Fibroblast of skin of abdomen (primary cell): ENCODE results near the gene ZDHHC7. TPM values are rescaled to one million over a fixed set of nuclear protein-coding genes. Genes with fewer than 3 reads are reported as not detected.
A peak's percentile ranks its signal among the peaks of the same experiment; 100 is the strongest.
"Not testable (repeated sequence)": the region's sequence is repeated elsewhere in the genome, so short reads cannot be mapped to it uniquely, and the experiment has no call there.

ENCODE experiments used
- DNase-seq: peaks from one replicate; pipeline ENCODE4 v3.0.0-alpha.2; 2013
- polyA plus RNA-seq, 2 experiments: library from polyadenylated mRNA; unstranded; fragments of 120-200 nt; gene quantifications; one replicate each; pipeline ENCODE4 v1.2.1, GENCODE V29; 2013; ENCODE audit not compliant: insufficient read length in 2 of 2

The ZDHHC7 gene
- 63.2 TPM for polyA plus RNA-seq (2013, experiment 1 of 2; ENCODE audit: insufficient read length)
- 62.9 TPM for polyA plus RNA-seq (2013, experiment 2 of 2; ENCODE audit: insufficient read length)

DNA sequence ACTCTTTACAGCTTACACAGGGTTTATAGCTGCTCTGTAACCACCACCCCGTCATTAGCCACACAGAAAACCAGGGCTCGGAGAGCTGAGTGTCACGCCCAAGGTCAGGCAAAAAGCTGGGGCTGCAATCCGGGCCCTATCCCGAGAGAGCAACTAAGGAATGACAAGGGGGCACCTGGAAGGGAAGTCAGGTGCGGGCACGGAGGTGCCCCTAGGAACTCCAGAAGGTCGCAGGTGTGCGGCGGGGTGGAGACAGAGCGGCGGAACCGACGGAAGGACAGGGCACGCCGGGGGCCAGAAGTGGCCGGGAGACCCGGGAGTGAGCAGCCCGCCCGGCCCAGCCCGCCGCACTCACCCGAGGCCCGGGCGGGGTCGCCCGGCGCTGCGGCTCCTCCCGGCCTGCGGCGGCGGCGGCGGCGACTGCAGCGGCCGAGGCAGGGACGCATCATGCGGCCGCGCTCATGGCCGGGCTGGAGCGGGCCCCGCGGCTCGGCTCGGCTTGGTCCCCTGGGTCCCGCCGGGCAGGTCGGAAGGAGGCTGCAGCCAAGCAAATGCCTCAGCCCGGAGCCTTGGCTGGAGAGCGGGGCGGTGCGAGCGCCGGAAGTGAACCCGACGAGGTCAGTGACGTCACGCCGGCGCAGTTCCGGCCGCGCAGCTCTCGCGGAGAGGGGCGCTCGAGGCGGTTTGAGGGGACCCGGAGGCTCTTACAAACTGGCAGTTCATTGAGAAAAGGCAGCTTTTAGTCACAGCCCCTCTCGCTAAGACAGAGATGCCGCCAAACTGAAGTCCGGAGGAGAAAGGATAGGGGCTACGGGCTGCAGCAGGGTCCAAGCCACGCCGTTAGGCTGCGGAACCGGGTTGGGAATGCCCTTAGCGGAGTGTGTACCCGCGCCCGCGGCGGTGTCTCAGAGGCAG is at the start of gene ZDHHC7:
Gene ZDHHC7, minus strand, starts transcription at position 605 of the 915 bp plus-strand sequence. CDS start 20,917 bp downstream, outside the sequence.
- peak; percentile 84 for DNase-seq

GRCh38 chr16:85058909-85059308 is 47.6 kb upstream of the ZDHHC7 start:
- DNase-seq: no peak

DNA sequence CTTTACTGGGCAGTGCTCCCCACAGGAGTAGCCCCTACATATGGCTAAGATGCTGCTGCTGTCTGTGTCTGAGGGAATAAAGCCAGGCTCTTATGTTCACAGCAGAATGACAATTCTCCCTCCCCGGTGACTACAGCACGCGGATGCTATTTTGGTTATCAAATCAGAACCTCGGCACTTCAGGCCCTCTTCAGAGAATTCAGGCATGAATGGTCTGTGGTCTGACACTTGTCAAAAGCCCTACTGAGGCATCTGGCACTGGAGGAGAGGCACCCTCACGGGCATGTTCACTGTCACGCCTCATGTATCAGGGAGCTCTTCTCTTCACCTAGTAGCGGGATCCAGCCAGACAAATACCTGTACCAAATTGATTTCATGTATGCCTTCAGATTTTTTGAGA is 46.6 kb upstream of the ZDHHC7 start:
- no peak for DNase-seq

DNA sequence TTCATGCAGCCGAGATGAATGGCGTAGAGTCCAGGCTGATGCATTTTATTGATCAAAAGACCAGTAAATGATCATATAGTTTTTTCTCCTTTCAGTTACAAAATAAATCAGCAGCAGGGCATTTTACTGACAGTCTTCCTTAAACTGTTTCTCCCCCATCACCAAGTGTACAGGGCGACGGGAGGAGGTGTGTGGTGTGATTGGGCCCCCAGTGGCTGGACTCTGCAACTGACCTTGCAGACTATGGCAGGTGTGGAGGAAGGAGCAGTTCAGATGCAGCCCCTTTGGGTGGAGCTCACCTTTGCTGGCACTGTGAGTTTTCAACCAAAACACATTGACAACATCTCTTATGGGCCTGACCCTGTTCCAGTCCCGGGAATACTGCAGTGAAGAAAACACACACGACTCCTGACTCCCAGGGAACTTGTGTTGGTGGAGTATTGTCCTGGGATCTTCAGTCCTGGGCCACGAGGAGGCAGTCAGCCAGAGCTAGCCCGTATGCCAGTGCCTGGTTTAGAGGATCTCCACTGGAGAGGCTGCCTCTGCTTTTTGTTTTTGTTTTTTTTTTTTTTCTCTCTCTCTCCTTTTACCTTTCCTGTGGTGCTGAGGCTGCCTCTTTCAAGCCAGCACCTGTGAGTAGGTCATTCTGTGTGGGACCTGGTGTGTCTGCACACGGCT is 46.0 kb upstream of the ZDHHC7 start:
- DNase-seq: no peak

DNA sequence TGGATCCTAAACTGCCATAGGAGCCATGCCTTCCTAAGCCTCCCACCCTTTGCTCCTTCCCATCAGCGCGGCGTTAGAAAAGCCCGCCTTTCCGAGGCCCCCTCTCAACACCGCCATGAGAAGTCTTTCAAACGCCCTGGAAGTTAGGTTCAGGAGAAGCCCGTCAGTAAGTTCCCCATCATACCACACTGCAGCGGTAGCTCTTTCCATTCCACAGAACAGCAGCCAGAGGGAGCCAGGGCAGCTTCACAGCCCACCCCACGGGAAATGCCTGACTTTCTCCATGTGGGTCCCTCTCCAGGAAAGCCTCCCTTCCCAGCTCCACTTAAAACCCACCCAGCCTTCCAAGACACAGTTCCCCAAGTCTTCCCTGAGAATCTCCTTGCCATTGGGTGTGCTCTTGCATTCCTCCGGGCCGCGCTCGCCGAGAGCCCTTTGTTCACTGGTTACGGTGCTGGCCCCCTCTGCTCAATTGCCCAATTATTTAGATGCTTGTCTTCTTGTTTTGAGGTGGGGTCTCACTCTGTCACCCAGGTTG is 44.9 kb upstream of the ZDHHC7 start:
- DNase-seq: peak; percentile 29

- peak; percentile 48 for DNase-seq
Observed at GRCh38 chr16:85055493-85056210, 44.3 kb upstream of the ZDHHC7 start.

GRCh38 chr16:85054948-85055492 is 43.7 kb upstream of the ZDHHC7 start:
- no peak for DNase-seq

GRCh38 chr16:85054321-85054720 is 43.0 kb upstream of the ZDHHC7 start:
- not testable (repeated sequence) for DNase-seq

DNA sequence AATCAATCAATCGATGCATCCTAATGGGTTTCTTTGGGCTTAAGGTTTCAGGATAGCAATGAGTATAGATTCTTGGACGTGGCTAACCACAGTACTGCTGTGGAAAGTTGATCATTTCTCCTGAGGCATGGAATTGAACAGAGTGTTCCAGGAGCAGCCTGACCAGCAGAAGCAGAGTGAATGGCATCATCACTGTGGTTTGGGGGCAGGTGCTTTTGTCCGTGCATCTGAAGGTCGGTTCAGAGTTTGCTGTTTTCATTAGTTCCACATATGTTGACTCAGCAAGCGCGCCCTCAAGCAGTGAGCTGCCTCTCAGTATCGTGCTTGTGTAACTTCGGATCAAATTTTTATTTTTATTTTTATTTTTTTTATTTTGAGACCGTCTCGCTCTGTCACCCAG is 41.2 kb upstream of the ZDHHC7 start:
- DNase-seq: no peak

DNA sequence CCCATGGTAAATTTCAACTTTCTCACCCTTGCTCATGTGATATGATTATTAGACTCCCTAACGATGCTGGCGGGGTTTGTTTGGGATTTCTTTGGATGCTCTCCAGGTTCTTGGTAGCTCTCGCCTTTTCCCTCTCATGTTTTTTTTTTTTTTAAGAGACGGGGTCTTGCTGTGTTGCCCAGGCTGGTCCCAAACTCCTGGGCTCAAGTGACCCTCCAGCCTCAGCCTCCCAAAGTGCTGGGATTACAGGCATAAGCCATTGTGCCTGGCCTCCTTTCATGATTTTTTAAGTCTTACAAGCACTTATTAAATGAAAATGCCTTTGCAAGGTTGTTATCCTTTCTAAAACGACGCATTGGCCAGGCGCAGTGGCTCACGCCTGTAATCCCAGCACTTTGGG is 40.3 kb upstream of the ZDHHC7 start:
- no peak for DNase-seq

DNA sequence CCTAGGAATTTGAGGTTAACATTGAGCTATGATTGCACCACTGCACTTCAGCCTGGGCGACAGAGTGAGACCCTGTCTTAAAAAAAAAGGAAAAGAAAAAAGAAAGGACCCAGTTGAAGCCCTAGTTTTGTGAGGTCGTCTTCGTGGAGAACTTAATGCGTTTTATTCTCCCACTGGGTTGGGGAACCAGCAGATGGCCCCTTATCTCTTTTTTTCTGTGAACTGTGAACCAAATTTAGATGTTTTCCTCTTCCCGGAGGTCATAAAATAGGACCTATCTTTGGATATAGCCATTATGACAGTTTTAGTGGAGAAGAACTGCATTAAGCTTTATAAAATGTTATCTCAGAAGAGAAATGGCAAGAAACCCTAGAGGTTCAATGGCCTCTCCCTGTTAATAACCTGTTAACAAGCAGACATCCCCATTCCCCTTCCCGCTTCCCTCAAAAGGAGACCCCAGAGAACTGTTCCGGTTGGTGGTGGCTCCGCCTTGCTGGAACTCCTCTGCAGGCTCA is 39.8 kb upstream of the ZDHHC7 start:
- no peak for DNase-seq

- DNase-seq: no peak
Observed at GRCh38 chr16:85049706-85050305, 38.5 kb upstream of the ZDHHC7 start.

- no peak for DNase-seq
Observed at GRCh38 chr16:85048921-85049562, 37.7 kb upstream of the ZDHHC7 start.

- no peak for DNase-seq
Observed at GRCh38 chr16:85047867-85048455, 36.6 kb upstream of the ZDHHC7 start.

DNA sequence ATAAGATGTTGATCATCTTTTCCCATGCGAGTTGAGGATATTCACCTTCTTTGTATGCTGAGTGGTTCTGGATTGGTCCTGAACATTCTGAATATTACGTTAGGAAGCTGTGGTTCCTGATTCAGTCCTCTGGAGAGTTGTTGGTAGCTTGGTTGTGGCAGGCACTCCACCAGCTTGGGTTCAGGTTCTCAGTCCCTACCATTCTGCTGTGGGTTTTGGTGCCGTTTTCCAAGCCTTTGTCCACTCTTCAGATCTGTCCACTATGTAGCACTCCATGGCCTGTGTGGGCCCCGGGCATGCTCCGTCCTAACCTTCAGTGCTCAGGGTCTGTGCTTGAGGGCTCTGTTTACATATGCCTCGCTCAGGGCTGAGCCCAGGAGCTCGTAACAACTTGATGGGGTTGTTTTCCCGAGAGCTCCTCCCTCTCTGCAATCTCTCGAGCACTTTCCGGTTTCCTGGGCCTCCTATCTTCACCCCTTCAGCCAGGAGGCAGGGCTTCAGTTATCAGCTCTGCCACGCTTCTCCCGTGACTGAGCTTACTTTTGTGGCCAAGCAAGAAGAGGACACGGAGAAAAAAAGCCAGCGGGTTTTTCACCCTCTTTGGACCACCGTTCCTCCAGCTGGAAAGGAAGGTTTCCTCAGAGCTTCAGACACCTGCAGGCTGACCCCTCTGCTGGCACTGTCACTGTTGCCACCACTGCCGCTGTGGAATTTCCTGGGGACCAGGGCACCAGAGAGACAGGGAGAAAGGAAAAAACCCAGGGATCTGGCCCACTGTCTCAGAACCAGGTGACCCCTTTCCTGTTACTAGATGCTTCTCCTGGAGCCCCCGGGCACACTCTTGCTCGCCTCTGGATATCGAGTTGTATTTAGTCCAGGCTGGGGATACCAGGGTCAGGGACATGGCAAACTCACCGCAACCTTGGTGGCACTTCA is 35.9 kb upstream of the ZDHHC7 start:
- DNase-seq: no peak

- no peak for DNase-seq
Observed at GRCh38 chr16:85046472-85046916, 35.2 kb upstream of the ZDHHC7 start.

DNA sequence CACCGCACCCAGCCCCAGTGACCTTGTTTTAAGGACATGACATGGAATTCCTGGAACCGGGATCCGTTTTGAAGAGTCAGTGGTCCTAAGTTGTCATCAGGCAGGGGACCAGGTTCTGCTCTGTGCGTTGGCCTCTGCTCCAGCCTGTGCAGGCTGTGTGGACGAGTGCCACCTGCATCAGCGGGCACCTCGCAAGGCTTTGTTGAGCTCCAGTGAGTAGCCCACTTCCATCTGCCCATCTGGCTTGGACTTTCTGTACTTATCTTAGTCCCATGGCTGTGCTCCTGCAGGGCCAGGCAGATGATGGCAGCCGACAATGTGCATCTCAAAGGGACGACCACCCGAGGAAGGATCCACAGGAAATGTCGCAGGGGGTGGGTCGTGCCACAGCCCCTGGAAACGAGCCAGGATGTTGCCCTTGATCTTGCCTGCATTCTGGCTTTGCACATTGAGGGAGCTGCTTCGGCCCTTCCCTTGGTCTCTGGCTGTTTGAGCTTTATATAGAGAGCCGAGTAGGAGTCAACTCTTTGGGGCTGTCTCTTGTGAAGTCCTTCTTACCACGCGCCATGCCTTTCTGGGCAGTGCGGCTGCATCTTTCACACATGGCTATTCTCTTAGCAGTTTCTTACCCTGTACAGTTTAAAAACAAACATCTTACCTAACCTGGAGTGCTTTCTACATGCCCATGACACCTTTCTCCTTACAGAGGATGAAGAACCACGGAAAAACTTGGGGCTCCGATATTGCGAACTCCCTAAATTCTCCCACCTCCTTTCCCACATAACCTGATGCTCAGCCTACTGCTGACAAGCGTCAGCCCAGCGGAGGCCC is 34.5 kb upstream of the ZDHHC7 start:
- DNase-seq: no peak

- DNase-seq: no peak
Observed at GRCh38 chr16:85045077-85045476, 33.7 kb upstream of the ZDHHC7 start.

DNA sequence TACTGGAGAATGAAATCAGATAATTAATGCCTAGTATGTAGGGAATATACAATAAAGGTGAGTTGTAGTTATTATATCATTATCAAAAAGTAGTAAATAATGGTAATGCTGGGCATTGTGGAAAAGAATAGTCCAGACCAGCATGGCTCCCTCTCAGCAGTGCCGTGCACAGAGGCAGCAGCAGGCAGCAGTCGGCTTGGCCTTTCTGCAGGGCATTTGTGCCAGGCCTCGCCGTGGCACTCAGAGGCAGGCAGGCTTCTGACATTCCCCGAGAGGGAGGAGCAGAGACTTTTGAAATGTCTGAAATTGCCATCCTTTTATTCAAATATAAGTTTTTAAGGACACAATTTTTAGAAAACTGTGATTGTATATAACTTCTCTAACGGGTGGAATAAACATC is 31.3 kb upstream of the ZDHHC7 start:
- no peak for DNase-seq
